ENCODE data around the gene RBM39.
"Not testable (repeated sequence)": the region's sequence is repeated elsewhere in the genome, so short reads cannot be mapped to it uniquely, and the experiment has no call there.

The RBM39 gene

GRCh38 chr20:35704514-35705261 lies 37.4 kb downstream of the RBM39 start:
- DNase-seq = no peak

DNA sequence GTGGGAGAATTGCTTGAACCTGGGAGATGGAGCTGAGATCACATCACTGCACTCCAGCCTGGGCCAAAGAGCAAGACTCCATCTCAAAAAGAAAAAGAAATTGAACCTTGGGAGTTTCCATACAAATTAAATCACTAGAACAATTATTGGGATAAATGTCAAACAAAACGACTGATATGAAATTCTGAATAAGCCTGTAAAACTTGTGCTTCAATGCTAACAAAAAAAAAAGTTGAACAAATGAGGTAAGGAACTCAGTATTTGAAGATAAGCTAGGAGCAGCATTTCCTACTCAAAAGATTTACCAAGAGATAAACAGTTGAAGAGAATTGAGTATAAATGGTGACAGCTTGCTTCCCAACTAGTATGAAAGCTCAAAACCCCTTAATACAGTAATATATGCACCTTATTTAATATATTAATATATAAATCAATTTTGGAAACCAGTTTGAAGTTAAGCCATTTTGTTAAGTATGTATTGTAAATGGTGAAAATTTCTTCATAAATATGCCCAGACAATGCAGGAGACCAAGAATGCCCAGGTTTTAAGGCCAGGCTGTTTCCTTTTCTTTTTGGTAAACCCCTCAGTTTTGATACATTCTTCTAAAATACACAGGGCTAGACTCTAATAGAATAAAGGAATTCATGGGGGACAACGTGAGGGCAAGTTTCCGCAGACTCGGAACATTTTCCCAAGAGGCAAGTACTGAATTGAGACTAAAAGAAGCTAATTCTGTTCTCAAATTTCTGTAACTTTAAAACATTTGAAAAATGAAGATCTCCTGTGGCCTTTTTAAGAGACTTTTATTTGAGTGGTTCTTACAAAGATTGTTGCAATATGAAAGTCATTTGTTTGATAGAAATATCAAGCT lies 39.0 kb downstream of the RBM39 start:
- DNase-seq = no peak

GRCh38 chr20:35702051-35702823 lies 39.8 kb downstream of the RBM39 start:
- DNase-seq = no peak

GRCh38 chr20:35700625-35701148 lies 41.4 kb downstream of the RBM39 start:
- no peak for DNase-seq

DNA sequence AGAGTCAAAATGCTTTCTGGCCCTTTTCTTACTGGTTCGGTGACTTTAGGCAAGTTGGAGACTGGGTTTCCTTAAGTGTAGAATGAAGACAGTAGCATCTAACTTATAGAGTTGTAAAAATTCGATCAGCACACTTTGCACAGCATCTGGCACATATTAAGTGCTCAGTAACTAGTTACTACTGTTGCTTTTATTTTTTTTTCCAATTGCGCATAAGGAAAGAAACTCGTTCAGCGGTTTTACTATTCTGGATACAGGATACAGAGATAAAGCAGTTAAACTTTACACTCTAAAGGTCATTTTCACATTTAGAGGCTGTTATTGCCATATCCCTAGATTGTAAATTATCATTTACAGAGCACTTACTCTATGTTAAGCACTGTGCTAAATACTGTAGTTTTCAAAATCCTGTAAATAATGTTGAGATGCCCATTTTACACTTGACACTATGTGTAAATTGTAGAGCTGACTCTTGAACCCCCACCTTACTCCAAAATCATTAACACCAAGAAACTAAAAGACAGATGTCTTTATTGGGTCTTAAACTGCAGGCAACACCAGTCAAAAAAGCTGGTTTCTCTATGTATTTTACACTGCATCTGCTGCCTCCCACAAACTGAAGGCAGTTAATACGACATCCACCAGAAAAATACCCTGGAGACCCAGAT lies 42.0 kb downstream of the RBM39 start:
- DNase-seq = no peak

DNA sequence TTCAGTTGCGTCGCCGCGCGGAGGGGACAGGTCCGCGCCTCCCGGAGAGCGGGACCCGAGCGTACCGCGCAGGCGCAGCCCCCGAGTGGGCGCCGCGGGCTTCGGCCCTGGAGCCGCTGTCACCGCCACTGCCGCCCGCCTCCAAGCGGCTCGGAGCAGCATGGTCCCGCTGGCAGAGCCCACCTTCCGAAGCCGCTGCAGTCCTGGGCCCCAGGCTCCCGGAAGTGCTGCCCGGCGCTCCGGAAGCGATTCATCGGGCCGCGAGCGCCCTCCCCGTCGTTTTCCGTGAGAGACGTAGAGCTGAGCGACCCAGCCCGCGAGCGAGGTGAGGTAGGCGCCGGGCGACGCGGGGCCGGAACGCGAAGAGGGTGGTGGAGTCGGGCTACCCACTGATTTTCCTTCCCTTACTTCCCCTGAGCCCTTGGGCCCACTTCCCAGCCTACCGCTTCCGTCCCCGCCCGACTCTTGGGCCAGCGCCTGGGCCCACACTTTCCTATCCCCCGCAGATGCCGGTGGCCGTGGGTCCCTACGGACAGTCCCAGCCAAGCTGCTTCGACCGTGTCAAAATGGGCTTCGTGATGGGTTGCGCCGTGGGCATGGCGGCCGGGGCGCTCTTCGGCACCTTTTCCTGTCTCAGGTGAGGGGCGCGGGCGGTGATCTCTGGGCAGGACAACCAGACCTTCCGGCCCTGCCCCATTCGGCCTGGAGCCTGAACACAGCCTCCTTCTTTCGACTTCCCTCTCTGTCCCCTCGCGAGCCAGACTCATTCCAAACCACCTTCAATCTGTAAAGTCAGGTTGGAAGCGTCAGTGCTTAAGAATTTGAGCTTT lies 42.7 kb downstream of the RBM39 start, which contains the start of the genes NFS1 and ROMO1:
Gene NFS1, minus strand, starts transcription at position 226 of the 830 bp plus-strand sequence. Its CDS starts 64 bp downstream, at position 162.
Gene ROMO1, plus strand, starts transcription at position 279 of the 830 bp plus-strand sequence. Its CDS starts 228 bp downstream, at position 507.
- DNase-seq = peak; percentile 91 to 94

DNA sequence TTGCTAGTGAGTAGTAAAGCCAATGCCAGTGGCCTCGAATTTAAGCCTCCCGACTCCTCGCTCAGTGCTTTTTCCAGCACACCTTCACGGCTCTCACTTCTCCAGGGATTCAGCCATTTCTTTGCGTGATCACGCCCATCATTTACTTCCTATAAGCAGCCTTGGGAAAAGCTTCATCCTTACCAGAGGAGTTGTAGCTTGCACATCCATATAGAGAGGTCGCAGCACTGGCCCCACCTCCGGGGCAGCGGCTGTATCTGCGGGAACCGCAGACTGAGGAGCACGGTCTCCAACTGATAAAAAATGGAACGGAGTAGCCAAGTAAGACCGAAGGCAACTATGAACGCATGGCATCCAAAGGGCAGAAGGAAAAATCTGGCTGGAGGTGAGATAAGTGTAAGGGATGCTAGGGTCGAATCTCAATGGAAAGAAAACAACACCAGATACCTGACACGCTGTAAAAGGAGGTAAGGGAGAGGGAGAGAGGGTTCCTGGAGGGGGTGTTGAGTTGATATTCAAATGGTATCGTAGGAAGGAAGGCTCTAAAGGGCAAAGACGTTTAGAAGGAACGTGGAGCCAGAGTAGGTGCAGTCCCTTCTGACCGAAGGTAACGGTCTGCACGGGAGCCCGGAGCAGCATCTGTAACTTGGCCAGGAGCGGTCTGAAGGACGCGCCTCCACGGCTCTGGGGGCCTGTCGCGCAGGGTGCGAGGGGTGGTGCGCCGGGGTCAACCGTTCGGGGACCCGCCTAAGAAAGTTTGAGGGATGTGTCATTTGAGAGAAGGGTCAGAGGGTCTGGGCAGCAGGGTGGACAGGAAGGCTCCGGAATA lies 43.5 kb downstream of the RBM39 start:
- DNase-seq = no peak

DNA sequence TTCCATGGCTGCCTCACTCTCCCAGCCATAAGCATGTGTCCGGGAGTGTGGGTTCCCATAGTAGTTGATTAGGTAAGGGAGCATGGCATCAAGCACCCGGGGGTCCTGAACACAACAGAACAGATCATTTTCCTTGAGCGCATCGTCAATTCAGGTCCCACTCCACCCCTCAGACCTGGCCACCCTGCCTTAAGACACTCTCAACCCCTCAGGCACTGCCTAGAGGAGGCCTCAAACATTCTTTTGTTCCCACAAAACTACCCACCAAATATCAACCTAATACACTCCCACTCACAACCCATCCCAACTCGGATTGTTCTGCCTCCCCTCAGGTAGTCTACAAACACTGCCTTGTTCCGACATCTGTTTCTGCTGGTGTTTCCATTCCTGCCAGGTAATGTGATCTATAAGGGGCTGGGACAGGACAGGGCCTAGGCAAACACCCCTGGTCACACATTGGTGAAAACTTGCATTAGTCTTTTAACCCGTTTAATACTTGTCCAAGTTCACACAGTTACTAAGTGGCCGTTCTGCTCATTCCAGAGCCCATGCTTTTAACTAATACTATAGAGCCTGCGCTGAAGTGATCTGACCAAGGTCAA lies 44.3 kb downstream of the RBM39 start:
- no peak for DNase-seq

- no peak for DNase-seq
Observed at GRCh38 chr20:35695978-35696377, 46.1 kb downstream of the RBM39 start.

GRCh38 chr20:35695245-35695749 lies 46.8 kb downstream of the RBM39 start:
- DNase-seq = no peak

- no peak for DNase-seq
Observed at GRCh38 chr20:35690265-35690664, 51.8 kb downstream of the RBM39 start.

DNA sequence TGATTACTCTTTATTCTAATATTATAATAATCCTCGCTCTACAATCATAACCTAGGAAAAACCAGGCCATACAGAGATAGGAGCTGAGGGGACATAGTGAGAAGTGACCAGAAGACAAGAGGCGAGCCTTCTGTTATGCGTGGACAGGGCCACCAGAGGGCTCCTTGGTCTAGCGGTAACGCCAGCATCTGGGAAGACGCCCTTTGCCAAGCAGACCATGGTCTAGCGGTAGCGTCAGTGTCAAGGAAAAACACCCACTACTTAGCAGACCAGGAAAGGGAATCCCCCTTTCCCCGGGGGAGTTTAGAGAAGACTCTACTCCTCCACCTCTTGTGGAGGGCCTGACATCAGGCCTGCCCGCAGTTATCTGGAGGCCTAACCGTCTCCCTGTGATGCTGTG lies 55.2 kb downstream of the RBM39 start:
- not testable (repeated sequence) for DNase-seq

- not testable (repeated sequence) for DNase-seq
Observed at GRCh38 chr20:35685368-35685767, 56.7 kb downstream of the RBM39 start.

- no peak for DNase-seq
Observed at GRCh38 chr20:35681960-35682359, 60.1 kb downstream of the RBM39 start.

GRCh38 chr20:35680452-35681183 lies 61.4 kb downstream of the RBM39 start:
- DNase-seq = no peak

- no peak for DNase-seq
Observed at GRCh38 chr20:35674921-35675320, 67.1 kb downstream of the RBM39 start.

- no peak for DNase-seq
Observed at GRCh38 chr20:35673884-35674283, 68.2 kb downstream of the RBM39 start.

DNA sequence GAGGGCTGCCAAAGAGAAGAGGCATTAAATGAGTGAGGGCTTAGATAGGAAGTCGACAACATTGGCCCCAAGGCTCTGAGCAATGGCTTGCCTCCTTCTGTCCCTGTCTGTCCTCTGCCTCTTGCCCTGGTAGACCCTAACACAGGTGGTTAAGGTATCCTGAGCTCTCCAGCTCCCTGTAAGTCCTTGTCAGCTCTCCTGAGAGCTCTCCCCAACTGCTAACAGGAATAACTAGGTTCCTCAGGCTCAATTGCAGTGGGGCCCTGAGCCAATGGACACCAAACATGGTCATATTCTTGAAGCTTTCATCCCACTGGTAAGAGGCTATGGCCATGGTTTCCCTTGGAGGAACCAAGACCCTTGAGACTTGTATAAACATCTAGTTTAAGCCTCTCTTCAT lies 72.4 kb downstream of the RBM39 start:
- DNase-seq = no peak

- DNase-seq = no peak
Observed at GRCh38 chr20:35669221-35669620, 72.8 kb downstream of the RBM39 start.
